Liver (tissue), 3 donors: ENCODE measurements around the gene PPIL3.

Source experiments
- CTCF ChIP-seq: fragments of 150-350 bp; IDR thresholded peaks from 2 replicates; pipeline ENCODE4 v1.5.1; 2017; ENCODE audit warnings: improper control_type of control experiment, low read depth, low read length; ENCODE audit not compliant: missing input control
- FOXA2 ChIP-seq: IDR thresholded peaks from 2 replicates; pipeline ENCODE4 v1.6.1; 2016; ENCODE audit warnings: antibody characterized with exemption
- GABPA ChIP-seq, 2 donors: IDR thresholded peaks in 1 of 2; conservative IDR thresholded peaks in 1 of 2; 2 replicates each; pipeline ENCODE4 v1.6.1; 2016; ENCODE audit warnings: antibody characterized with exemption in 2 of 2, mild to moderate bottlenecking in 1 of 2, moderate library complexity in 1 of 2
- RAD21 ChIP-seq, 2 donors: IDR thresholded peaks; 2 replicates each; pipeline ENCODE4 v1.6.1; 2016; ENCODE audit warnings: antibody characterized with exemption in 2 of 2, mild to moderate bottlenecking in 2 of 2
- TAF1 ChIP-seq: conservative IDR thresholded peaks from 2 replicates; pipeline ENCODE4 v1.6.1; 2016; ENCODE audit warnings: antibody characterized with exemption, mild to moderate bottlenecking
- YY1 ChIP-seq: IDR thresholded peaks from 2 replicates; pipeline ENCODE4 v1.6.1; 2016; ENCODE audit warnings: antibody characterized with exemption, mild to moderate bottlenecking
- TF ChIP-seq, protein P1 (sequence below): IDR thresholded peaks from 2 replicates; pipeline ENCODE4 v1.6.1; 2016; ENCODE audit warnings: antibody characterized with exemption
- TF ChIP-seq, protein P2 (sequence below): IDR thresholded peaks from 2 replicates; pipeline ENCODE4 v1.6.1; 2016; ENCODE audit warnings: antibody characterized with exemption, mild to moderate bottlenecking
- TF ChIP-seq, protein P3 (sequence below): IDR thresholded peaks from 2 replicates; pipeline ENCODE4 v1.6.1; 2016; ENCODE audit warnings: antibody characterized with exemption
- donor health status: healthy.
- donor health status: healthy.

DNA sequence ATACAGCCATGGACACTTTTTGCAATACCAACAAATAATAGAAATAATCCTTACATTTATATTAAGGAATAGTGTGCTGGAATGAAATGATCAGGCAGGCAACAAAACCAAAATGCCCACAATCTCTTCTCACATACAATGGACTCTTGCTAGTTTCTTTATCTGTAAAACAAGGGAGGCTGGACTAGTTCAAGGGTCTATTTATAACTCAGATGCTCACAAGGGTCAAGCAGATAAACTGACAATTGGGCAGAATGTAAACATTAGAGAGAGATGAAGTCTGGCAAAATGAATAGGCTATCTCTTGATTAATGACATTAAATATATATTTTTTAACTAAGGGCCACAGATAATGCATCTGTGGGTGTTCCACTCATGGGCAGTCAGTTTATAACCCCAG lies 11.4 kb downstream of the PPIL3 start:
- TF ChIP-seq CTCF (no peak), TAF1 (no peak), GABPA (IDR thresholded peaks at IDR 0.05 in 1 of 2, conservative IDR thresholded peaks at IDR 0.05 in 1 of 2) (no peak), YY1 (no peak), RAD21 (IDR thresholded peaks at IDR 0.05) (no peak), FOXA2 (no peak)
- TF ChIP-seq, protein P1, sequence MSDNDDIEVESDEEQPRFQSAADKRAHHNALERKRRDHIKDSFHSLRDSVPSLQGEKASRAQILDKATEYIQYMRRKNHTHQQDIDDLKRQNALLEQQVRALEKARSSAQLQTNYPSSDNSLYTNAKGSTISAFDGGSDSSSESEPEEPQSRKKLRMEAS, result no peak
- TF ChIP-seq, protein P2, sequence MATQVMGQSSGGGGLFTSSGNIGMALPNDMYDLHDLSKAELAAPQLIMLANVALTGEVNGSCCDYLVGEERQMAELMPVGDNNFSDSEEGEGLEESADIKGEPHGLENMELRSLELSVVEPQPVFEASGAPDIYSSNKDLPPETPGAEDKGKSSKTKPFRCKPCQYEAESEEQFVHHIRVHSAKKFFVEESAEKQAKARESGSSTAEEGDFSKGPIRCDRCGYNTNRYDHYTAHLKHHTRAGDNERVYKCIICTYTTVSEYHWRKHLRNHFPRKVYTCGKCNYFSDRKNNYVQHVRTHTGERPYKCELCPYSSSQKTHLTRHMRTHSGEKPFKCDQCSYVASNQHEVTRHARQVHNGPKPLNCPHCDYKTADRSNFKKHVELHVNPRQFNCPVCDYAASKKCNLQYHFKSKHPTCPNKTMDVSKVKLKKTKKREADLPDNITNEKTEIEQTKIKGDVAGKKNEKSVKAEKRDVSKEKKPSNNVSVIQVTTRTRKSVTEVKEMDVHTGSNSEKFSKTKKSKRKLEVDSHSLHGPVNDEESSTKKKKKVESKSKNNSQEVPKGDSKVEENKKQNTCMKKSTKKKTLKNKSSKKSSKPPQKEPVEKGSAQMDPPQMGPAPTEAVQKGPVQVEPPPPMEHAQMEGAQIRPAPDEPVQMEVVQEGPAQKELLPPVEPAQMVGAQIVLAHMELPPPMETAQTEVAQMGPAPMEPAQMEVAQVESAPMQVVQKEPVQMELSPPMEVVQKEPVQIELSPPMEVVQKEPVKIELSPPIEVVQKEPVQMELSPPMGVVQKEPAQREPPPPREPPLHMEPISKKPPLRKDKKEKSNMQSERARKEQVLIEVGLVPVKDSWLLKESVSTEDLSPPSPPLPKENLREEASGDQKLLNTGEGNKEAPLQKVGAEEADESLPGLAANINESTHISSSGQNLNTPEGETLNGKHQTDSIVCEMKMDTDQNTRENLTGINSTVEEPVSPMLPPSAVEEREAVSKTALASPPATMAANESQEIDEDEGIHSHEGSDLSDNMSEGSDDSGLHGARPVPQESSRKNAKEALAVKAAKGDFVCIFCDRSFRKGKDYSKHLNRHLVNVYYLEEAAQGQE, result no peak
- TF ChIP-seq, protein P3, sequence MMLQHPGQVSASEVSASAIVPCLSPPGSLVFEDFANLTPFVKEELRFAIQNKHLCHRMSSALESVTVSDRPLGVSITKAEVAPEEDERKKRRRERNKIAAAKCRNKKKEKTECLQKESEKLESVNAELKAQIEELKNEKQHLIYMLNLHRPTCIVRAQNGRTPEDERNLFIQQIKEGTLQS, result no peak
